ENCODE results near the gene ACTL6B. TPM values are rescaled to one million over a fixed set of nuclear protein-coding genes. Genes with fewer than 3 reads are reported as not detected.

Gene ACTL6B
- total and polyA plus RNA-seq, 9 of the 15 experiments (the other 6 are each of a cell fraction or from before 2014, with no cell fraction given): not detected

DNA sequence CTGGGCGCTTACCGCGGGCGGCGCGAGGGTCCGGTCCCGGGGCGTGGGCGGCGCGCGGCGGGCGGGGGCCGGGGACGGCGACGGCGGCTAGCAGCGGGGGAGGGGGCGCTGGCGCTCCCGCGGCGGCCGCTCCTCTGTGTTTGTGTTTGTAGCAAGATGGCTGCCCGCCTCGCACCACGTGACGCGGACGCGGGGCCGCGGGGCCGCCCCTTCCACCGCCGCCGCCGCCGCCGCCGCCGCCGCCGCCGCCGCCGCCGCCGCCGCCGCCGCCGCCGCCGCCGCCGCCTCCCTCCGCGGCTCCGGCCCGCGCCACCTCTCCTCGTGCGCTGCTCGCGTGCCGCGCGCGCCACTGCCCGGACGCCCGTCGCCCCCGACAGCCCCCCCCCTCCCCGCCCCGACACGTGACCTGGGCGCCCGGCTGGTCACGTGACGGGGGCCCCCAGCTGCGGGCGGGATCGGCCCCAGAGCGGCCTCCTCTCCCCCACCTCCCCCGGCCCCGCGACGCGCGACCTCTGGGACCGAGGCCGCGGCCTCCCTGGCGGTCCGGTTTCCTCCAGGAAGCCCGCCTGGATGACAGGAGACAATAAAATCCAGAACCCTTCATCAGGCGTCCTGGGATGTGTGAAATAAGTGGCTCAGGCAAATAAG lies 38.0 kb upstream of the ACTL6B start, which contains the start of gene GIGYF1 (continued):
- no peak for TF ChIP-seq ZSCAN29 (IDR thresholded peaks at IDR 0.05)
- TF ChIP-seq CHAMP1 (IDR thresholded peaks at IDR 0.05): no peak
- no peak for TF ChIP-seq ZNF79 (CRISPR knock-in tag; IDR thresholded peaks at IDR 0.05; ENCODE audit: low read depth)
- TF ChIP-seq, protein P1, sequence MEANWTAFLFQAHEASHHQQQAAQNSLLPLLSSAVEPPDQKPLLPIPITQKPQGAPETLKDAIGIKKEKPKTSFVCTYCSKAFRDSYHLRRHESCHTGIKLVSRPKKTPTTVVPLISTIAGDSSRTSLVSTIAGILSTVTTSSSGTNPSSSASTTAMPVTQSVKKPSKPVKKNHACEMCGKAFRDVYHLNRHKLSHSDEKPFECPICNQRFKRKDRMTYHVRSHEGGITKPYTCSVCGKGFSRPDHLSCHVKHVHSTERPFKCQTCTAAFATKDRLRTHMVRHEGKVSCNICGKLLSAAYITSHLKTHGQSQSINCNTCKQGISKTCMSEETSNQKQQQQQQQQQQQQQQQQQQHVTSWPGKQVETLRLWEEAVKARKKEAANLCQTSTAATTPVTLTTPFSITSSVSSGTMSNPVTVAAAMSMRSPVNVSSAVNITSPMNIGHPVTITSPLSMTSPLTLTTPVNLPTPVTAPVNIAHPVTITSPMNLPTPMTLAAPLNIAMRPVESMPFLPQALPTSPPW (CRISPR knock-in tag; IDR thresholded peaks at IDR 0.05): peak; percentile 100
- no peak for TF ChIP-seq HDAC1 (IDR thresholded peaks at IDR 0.05)
- TF ChIP-seq, protein P2, sequence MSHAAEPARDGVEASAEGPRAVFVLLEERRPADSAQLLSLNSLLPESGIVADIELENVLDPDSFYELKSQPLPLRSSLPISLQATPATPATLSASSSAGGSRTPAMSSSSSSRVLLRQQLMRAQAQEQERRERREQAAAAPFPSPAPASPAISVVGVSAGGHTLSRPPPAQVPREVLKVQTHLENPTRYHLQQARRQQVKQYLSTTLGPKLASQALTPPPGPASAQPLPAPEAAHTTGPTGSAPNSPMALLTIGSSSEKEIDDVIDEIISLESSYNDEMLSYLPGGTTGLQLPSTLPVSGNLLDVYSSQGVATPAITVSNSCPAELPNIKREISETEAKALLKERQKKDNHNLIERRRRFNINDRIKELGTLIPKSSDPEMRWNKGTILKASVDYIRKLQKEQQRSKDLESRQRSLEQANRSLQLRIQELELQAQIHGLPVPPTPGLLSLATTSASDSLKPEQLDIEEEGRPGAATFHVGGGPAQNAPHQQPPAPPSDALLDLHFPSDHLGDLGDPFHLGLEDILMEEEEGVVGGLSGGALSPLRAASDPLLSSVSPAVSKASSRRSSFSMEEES (CRISPR knock-in tag; IDR thresholded peaks at IDR 0.05): peak; percentile 98
- TF ChIP-seq FOSL1 (tag; conservative IDR thresholded peaks at IDR 0.05): 0 out of 2 replicates have a peak, but pooled peaks have one; percentile 48
- TF ChIP-seq E2F6 (IDR thresholded peaks at IDR 0.05; ENCODE audit: borderline replicate concordance in 1 of 2, extremely low read depth in 1 of 2, insufficient read depth in 1 of 2, insufficient read length in 1 of 2, low read depth in 1 of 2, low read length in 1 of 2, poor library complexity in 1 of 2, severe bottlenecking in 1 of 2): peak; percentile 95 to 99
- TF ChIP-seq ZNF318 (IDR thresholded peaks at IDR 0.05; ENCODE audit: borderline replicate concordance in 1 of 2, low read depth in 1 of 2): no peak

All from K562 (cell line).